Measurements from ENCODE around the gene NAPA. TPM values are rescaled to one million over a fixed set of nuclear protein-coding genes. Genes with fewer than 3 reads are reported as not detected.

Gene NAPA
- total RNA-seq, 4 donors from 2014 or later: 95.9 to 134 (median 112) TPM

GRCh38 chr19:47540748-47541147, 25.9 kb upstream of the NAPA start:
- WGBS, 2 donors (ENCODE audit: low coverage in 1 of 2): 80 to 100% methylated on average over 1 of the region's 4 CpGs

GRCh38 chr19:47539747-47540311, 25.0 kb upstream of the NAPA start:
- TF ChIP-seq POLR2AphosphoS5 (IDR thresholded peaks at IDR 0.05): no peak
- TF ChIP-seq EP300 (IDR thresholded peaks at IDR 0.05): no peak
- TF ChIP-seq, protein P1, sequence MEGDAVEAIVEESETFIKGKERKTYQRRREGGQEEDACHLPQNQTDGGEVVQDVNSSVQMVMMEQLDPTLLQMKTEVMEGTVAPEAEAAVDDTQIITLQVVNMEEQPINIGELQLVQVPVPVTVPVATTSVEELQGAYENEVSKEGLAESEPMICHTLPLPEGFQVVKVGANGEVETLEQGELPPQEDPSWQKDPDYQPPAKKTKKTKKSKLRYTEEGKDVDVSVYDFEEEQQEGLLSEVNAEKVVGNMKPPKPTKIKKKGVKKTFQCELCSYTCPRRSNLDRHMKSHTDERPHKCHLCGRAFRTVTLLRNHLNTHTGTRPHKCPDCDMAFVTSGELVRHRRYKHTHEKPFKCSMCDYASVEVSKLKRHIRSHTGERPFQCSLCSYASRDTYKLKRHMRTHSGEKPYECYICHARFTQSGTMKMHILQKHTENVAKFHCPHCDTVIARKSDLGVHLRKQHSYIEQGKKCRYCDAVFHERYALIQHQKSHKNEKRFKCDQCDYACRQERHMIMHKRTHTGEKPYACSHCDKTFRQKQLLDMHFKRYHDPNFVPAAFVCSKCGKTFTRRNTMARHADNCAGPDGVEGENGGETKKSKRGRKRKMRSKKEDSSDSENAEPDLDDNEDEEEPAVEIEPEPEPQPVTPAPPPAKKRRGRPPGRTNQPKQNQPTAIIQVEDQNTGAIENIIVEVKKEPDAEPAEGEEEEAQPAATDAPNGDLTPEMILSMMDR (IDR thresholded peaks at IDR 0.05): no peak
- Histone ChIP-seq H3K36me3 (no peaks in the 10 kb centered on the region), H3K4me3 (no peak overlapping the region), H3K4me1 (peaks cover 0 to 6% (median 0%) of the 10 kb centered on the region in 3 donors), H3K27ac (no peak overlapping the region), H3K9me3 (no peaks in the 10 kb centered on the region), H3K27me3 (peaks cover 10% of the 10 kb centered on the region)
- WGBS, 2 donors (ENCODE audit: low coverage in 1 of 2): 72% methylated on average over 11 of the region's 12 CpGs; no CpG with 5 or more reads in 1 of the 2 donors
- ATAC-seq: no peak

More at GRCh38 chr19:47540748-47541147, 25.9 kb upstream of the NAPA start:
- Histone ChIP-seq H3K27ac (peak overlapping the region in 2 of 4 donors; percentile 59 to 75), H3K4me1 (peaks cover 0 to 15% (median 5%) of the 10 kb centered on the region in 3 donors), H3K4me3 (no peak overlapping the region), H3K27me3 (peaks cover 20% of the 10 kb centered on the region), H3K36me3 (no peaks in the 10 kb centered on the region), H3K9me3 (no peaks in the 10 kb centered on the region)
- TF ChIP-seq EP300 (IDR thresholded peaks at IDR 0.05) (no peak), POLR2AphosphoS5 (IDR thresholded peaks at IDR 0.05) (no peak), POLR2A (IDR thresholded peaks at IDR 0.05) (no peak)
- TF ChIP-seq, protein P1 (IDR thresholded peaks at IDR 0.05): no peak
- ATAC-seq: no peak

- H3K36me3 ChIP-seq: no peaks in the 10 kb centered on the region
- H3K9me3 ChIP-seq: no peaks in the 10 kb centered on the region
- H3K27me3 ChIP-seq: peaks cover under 1% of the 10 kb centered on the region
- H3K4me1 ChIP-seq: peaks cover 0 to 4% (median 0%) of the 10 kb centered on the region in 3 donors
- 72 to 86% methylated on average over 5 of the region's 5 CpGs for WGBS, 2 donors (ENCODE audit: low coverage in 1 of 2)
- no peak overlapping the region for H3K4me3 ChIP-seq
- ATAC-seq: no peak
- H3K27ac ChIP-seq: no peak overlapping the region
- no peak for TF ChIP-seq EP300 (IDR thresholded peaks at IDR 0.05)
- no peak for TF ChIP-seq POLR2A (IDR thresholded peaks at IDR 0.05)
- TF ChIP-seq, protein P1 (IDR thresholded peaks at IDR 0.05): no peak
- TF ChIP-seq POLR2AphosphoS5 (IDR thresholded peaks at IDR 0.05): no peak
These were observed 23.9 kb upstream of the NAPA start for GRCh38 chr19:47538812-47539211.

- no peak for ATAC-seq
- H3K27ac ChIP-seq: no peak overlapping the region
- H3K27me3 ChIP-seq: no peaks in the 10 kb centered on the region
- 83 to 90% methylated on average over 3 to 4 of the region's 4 CpGs for WGBS, 2 donors (ENCODE audit: low coverage in 1 of 2)
- H3K4me1 ChIP-seq: peaks cover 0 to 4% (median 0%) of the 10 kb centered on the region in 3 donors
- TF ChIP-seq, protein P1 (IDR thresholded peaks at IDR 0.05): no peak
- TF ChIP-seq POLR2A (IDR thresholded peaks at IDR 0.05) (no peak), POLR2AphosphoS5 (IDR thresholded peaks at IDR 0.05) (no peak), EP300 (IDR thresholded peaks at IDR 0.05) (no peak)
- H3K9me3 ChIP-seq: no peaks in the 10 kb centered on the region
- no peak overlapping the region for H3K4me3 ChIP-seq
- H3K36me3 ChIP-seq: no peaks in the 10 kb centered on the region
These were observed 22.6 kb upstream of the NAPA start for GRCh38 chr19:47537493-47537892.

DNA sequence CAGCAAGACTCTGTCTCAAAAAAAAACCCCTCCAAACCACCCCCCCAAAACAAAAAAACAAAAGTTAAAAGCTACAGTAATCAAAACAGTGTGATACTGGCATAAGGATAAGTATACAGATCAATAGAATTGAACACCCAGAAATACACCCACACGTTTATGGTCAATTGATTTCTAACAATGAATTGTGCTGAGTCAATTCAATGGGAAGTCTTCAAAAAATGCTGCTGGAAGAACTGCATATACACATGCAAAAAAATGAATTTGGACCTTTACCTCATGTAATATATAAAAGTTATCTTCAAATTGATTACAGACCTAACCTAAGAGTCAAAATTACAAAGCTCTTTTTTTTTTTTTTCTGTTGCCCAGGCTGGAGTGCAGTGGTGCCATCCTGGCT, 19.8 kb upstream of the NAPA start:
- WGBS, 2 donors (ENCODE audit: low coverage in 1 of 2): 59% methylated on average over 1 of the region's 1 CpG
- Histone ChIP-seq H3K4me3 (no peak overlapping the region), H3K27me3 (no peaks in the 10 kb centered on the region), H3K27ac (no peak overlapping the region), H3K36me3 (no peaks in the 10 kb centered on the region), H3K9me3 (no peaks in the 10 kb centered on the region), H3K4me1 (no peaks in the 10 kb centered on the region)
- ATAC-seq: no peak
- TF ChIP-seq POLR2A (IDR thresholded peaks at IDR 0.05) (no peak), POLR2AphosphoS5 (IDR thresholded peaks at IDR 0.05) (no peak), EP300 (IDR thresholded peaks at IDR 0.05) (no peak)
- TF ChIP-seq, protein P1 (IDR thresholded peaks at IDR 0.05): no peak

All from gastroesophageal sphincter (tissue), 4 donors.